Aorta (tissue), 5 donors: ENCODE measurements around the gene BMPR1A. TPM values are rescaled to one million over a fixed set of nuclear protein-coding genes. Genes with fewer than 3 reads are reported as not detected.

Experiments
- ATAC-seq: fragments of 200-7000 bp; cut with Tn5 transposase; one replicate; pipeline ENCODE4 v1.9.1; 2022; ENCODE audit warnings: moderate library complexity; ENCODE audit not compliant: low FRiP score
- DNase-seq, 2 donors: peaks; one replicate each; pipeline ENCODE4 v3.0.0-alpha.2; 2020
- H3K27ac ChIP-seq, 2 donors: one replicate each; pipeline ENCODE4 v1.5.1; 2013; ENCODE audit warnings: low read length in 2 of 2, mild to moderate bottlenecking in 2 of 2, moderate library complexity in 2 of 2, control low read depth in 1 of 2, inconsistent platforms in 1 of 2, low read depth in 1 of 2
- H3K27me3 ChIP-seq, 2 donors: one replicate each; pipeline ENCODE4 v1.6.1; 2013; ENCODE audit warnings: control low read depth in 1 of 2, low read length in 1 of 2, mild to moderate bottlenecking in 1 of 2, moderate library complexity in 1 of 2; ENCODE audit not compliant: insufficient read depth in 2 of 2, control insufficient read depth in 1 of 2
- H3K36me3 ChIP-seq, 2 donors: one replicate each; pipeline ENCODE4 v1.6.1; 2013; ENCODE audit warnings: control low read depth in 1 of 2, low read length in 1 of 2, mild to moderate bottlenecking in 1 of 2; ENCODE audit not compliant: insufficient read depth in 2 of 2, control insufficient read depth in 1 of 2
- H3K4me1 ChIP-seq, 2 donors: one replicate each; pipeline ENCODE4 v1.6.1; 2013; ENCODE audit warnings: low read length in 2 of 2, control low read depth in 1 of 2, mild to moderate bottlenecking in 1 of 2, moderate library complexity in 1 of 2; ENCODE audit not compliant: insufficient read depth in 2 of 2, control insufficient read depth in 1 of 2
- H3K4me3 ChIP-seq, 2 donors: one replicate each; pipeline ENCODE4 v1.5.1; 2013; ENCODE audit warnings: low read length in 2 of 2, control low read depth in 1 of 2, mild to moderate bottlenecking in 1 of 2
- H3K9me3 ChIP-seq: one replicate; pipeline ENCODE4 v1.6.1; 2013; ENCODE audit warnings: mild to moderate bottlenecking, low read length; ENCODE audit not compliant: control insufficient read depth
- WGBS, 2 donors: extraction: QIAGEN DNeasy Blood & Tissue Kit; methylation state at CpG; one replicate each; pipeline ENCODE4 v1.1.7; 2013; 5-methylcytosine and 5-hydroxymethylcytosine counted together
- intact Hi-C, 2 donors: fragments of 100-400 bp; cut with DNase I; formaldehyde crosslinking; loops; one replicate each; pipeline versions ENCODE4 v1.14.2 to v1.15.0; 2022
- polyA plus RNA-seq, 2 donors: library from polyadenylated mRNA; stranded (reverse); fragments of 200-250 nt; gene quantifications; one replicate each; pipeline ENCODE4 v1.2.3, GENCODE V29; 2013
- total RNA-seq, 2 donors: library from RNA; stranded (reverse); fragmentation: NEBNext Ultra II Directional; extraction: Animal tissue kit (Norgen Biotek cat#: 25700); gene quantifications; one replicate each; pipeline ENCODE4 v1.2.1, GENCODE V29; 2021
- donor health status: healthy with polysubstance abuse.
- donor health status: Bipolar disorder and iron deficiency.
- donor health status: DM: no; HTN: no; CAD: no.
- donor health status: DM: no; HTN: no; CAD: no.
- donor health status: DM: yes; HTN: yes; CAD: no.

BMPR1A gene
- total and polyA plus RNA-seq, 4 donors: 19.3 to 120 (median 63.2) TPM

GRCh38 chr10:86711513-86712316, 44.7 kb upstream of the BMPR1A start:
- no peaks in the 10 kb centered on the region for H3K27me3 ChIP-seq
- H3K36me3 ChIP-seq: no peaks in the 10 kb centered on the region
- 0 to 1% methylated on average over 56 to 82 of the region's 82 CpGs for WGBS, 2 donors
- DNase-seq (peak; percentile 67 to 85), ATAC-seq (peak; percentile 49)
- H3K27ac ChIP-seq: peak overlapping the region; percentile 82 to 87
- no peaks in the 10 kb centered on the region for H3K9me3 ChIP-seq
- peak overlapping the region; percentile 66 to 91 for H3K4me3 ChIP-seq
- H3K4me1 ChIP-seq: no peaks in the 10 kb centered on the region
- intact Hi-C loops: loop anchor here in 1 of 2 donors (1.0 to 5.0 kb wide), 3 partner anchors 45 to 251 kb away; partner anchors contain the start of gene BMPR1A

DNA sequence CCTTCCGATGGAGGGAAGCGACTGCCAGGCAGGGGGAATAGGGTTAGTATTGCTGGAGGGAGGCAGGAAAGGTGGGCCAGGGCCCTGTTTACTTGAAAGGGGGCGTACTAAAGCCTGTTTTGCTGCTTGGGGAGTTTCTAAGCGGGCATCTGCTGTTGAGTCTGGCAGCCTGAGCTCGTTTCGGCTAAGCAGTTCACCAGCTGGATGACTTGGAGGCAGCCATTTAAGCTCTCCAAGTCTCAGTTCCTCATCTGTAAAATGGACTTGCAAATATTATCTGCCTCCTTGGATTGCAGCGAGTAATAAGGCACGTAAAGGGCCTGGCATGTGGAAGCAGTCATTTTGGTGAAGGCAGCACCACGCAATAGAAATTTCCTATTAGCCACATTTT, 44.1 kb upstream of the BMPR1A start:
- H3K9me3 ChIP-seq: no peaks in the 10 kb centered on the region
- 21 to 22% methylated on average over 9 of the region's 9 CpGs for WGBS, 2 donors
- H3K4me1 ChIP-seq: no peaks in the 10 kb centered on the region
- H3K36me3 ChIP-seq: no peaks in the 10 kb centered on the region
- H3K27me3 ChIP-seq: no peaks in the 10 kb centered on the region
- H3K27ac ChIP-seq: peak overlapping the region; percentile 82 to 87
- peak overlapping the region in 1 of 2 donors; percentile 66 for H3K4me3 ChIP-seq
- no peak for ATAC-seq
- intact Hi-C loops: loop anchor here in 1 of 2 donors (5.0 kb wide), 1 partner anchor 250 kb away; no protein-coding TSS in a partner anchor
- no peak for DNase-seq

GRCh38 chr10:86715156-86715795, 41.1 kb upstream of the BMPR1A start:
- intact Hi-C loops: loop anchor here in 1 of 2 donors (5.0 kb wide), 1 partner anchor 182 kb away; no protein-coding TSS in a partner anchor
- Histone ChIP-seq H3K9me3 (no peaks in the 10 kb centered on the region), H3K27ac (no peak overlapping the region), H3K4me1 (no peaks in the 10 kb centered on the region), H3K4me3 (no peak overlapping the region), H3K27me3 (no peaks in the 10 kb centered on the region), H3K36me3 (peaks cover 3% of the 10 kb centered on the region in 2 donors)
- WGBS, 2 donors: 67 to 69% methylated on average over 6 of the region's 6 CpGs
- no peak for ATAC-seq
- DNase-seq: peak in 1 of 2 donors; percentile 21

DNA sequence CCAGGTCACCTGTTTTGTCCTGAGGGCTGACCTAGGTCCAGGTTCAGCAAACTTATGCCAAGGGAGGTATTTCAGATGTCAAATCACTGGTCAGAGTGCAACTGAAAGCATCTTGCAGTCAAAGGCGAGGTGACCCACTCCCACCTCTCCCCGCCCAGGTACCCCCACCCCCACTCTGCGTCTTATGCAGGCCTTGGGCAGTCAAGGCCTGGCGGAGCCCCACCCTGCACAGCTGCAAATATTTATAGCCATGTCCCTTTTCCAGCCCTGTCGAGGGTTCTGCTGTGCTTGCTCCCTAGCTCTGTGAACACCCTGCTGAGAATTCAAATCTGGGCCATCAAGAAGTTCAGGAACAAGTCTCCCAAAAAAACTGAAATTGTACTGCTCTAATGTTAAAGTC, 40.6 kb upstream of the BMPR1A start:
- no peak overlapping the region for H3K4me3 ChIP-seq
- intact Hi-C loops: loop anchor here in 1 of 2 donors (5.0 kb wide), 1 partner anchor 181 kb away; no protein-coding TSS in a partner anchor
- H3K36me3 ChIP-seq: peaks cover 3% of the 10 kb centered on the region in 2 donors
- H3K27ac ChIP-seq: no peak overlapping the region
- 60 to 78% methylated on average over 5 of the region's 5 CpGs for WGBS, 2 donors
- no peaks in the 10 kb centered on the region for H3K9me3 ChIP-seq
- ATAC-seq: no peak
- H3K4me1 ChIP-seq: no peaks in the 10 kb centered on the region
- peak in 1 of 2 donors; percentile 21 for DNase-seq
- H3K27me3 ChIP-seq: no peaks in the 10 kb centered on the region

DNA sequence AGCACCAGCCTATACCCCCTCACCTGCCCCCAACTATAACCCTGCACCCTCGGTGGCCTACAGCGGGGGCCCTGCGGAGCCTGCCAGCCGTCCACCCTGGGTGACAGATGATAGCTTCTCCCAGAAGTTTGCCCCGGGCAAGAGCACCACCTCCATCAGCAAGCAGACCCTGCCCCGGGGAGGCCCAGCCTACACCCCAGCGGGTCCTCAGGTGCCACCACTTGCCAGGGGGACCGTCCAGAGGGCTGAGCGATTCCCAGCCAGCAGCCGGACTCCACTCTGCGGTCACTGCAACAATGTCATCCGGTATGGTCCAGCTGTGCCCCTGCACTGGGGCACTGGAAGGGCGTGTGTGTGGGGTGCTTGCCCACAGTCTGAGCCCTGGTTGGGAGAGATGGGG, 40.0 kb upstream of the BMPR1A start:
- ATAC-seq (no peak), DNase-seq (peak in 1 of 2 donors; percentile 36)
- WGBS, 2 donors: 91 to 92% methylated on average over 13 of the region's 13 CpGs
- Histone ChIP-seq H3K4me1 (no peaks in the 10 kb centered on the region), H3K9me3 (no peaks in the 10 kb centered on the region), H3K36me3 (peaks cover 3% of the 10 kb centered on the region in 2 donors), H3K4me3 (no peak overlapping the region), H3K27me3 (no peaks in the 10 kb centered on the region), H3K27ac (no peak overlapping the region)
- intact Hi-C loops: loop anchor here in 1 of 2 donors (5.0 kb wide), 1 partner anchor 181 kb away; no protein-coding TSS in a partner anchor

GRCh38 chr10:86718556-86718955, 37.9 kb upstream of the BMPR1A start:
- peaks cover 3% of the 10 kb centered on the region in 2 donors for H3K36me3 ChIP-seq
- no peak for DNase-seq

DNA sequence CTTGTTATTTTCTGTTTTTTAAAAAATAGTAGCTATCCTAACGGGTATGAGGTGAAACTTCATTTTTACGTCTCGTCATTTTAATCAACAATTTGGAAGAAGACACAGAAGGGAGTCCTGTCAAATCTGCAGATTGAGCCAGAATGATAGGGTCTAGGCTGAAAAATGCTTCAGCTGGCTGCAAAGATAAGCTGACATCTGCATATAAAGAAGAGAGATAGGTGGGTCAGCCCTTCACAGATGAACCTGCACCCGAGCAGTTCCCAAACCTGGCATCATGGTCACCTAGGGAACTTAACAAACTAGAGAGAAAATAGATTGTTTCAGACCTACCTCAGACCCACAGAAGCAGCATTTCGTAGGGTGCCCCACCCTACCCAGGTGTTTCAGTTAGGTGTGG, 35.2 kb upstream of the BMPR1A start:
- H3K36me3 ChIP-seq: peaks cover 3 to 4% of the 10 kb centered on the region in 2 donors
- no peaks in the 10 kb centered on the region for H3K4me1 ChIP-seq
- intact Hi-C loops: no loop called here
- H3K9me3 ChIP-seq: no peaks in the 10 kb centered on the region
- H3K27me3 ChIP-seq: no peaks in the 10 kb centered on the region
- ATAC-seq (no peak), DNase-seq (no peak)
- H3K27ac ChIP-seq: no peak overlapping the region
- no peak overlapping the region for H3K4me3 ChIP-seq
- WGBS, 2 donors: 74 to 89% methylated on average over 5 of the region's 5 CpGs

More at GRCh38 chr10:86718556-86718955, 37.9 kb upstream of the BMPR1A start:
- ATAC-seq: no peak
- 88 to 90% methylated on average over 8 of the region's 8 CpGs for WGBS, 2 donors
- intact Hi-C loops: loop anchor here in 1 of 2 donors (5.0 kb wide), 1 partner anchor 179 kb away; no protein-coding TSS in a partner anchor
- no peak overlapping the region for H3K4me3 ChIP-seq
- H3K27me3 ChIP-seq: no peaks in the 10 kb centered on the region
- H3K27ac ChIP-seq: no peak overlapping the region
- no peaks in the 10 kb centered on the region for H3K9me3 ChIP-seq
- no peaks in the 10 kb centered on the region for H3K4me1 ChIP-seq

GRCh38 chr10:86723009-86723408, 33.4 kb upstream of the BMPR1A start:
- Histone ChIP-seq H3K9me3 (no peaks in the 10 kb centered on the region), H3K27me3 (no peaks in the 10 kb centered on the region), H3K27ac (no peak overlapping the region), H3K4me1 (no peaks in the 10 kb centered on the region), H3K4me3 (no peak overlapping the region), H3K36me3 (peaks cover 1 to 5% of the 10 kb centered on the region in 2 donors)
- ATAC-seq (no peak), DNase-seq (no peak)
- intact Hi-C loops: no loop called here
- 96 to 98% methylated on average over 2 of the region's 2 CpGs for WGBS, 2 donors
